PC-3 (cell line): Measurements from ENCODE around the gene GJB5. TPM values are rescaled to one million over a fixed set of nuclear protein-coding genes. Genes with fewer than 3 reads are reported as not detected.

Experiments
- ATAC-seq: fragments of 200-7000 bp; cut with Tn5 transposase; 2 replicates; pipeline ENCODE4 v1.9.1; 2020; ENCODE audit warnings: mild to moderate bottlenecking, moderate library complexity
- BruUV-seq: library from RNA; stranded (reverse); fragments of 400-500 nt; replicated peaks from 2 replicates; lab custom pipeline; 2021; lab: Mats Ljungman, UMichigan
- CTCF ChIA-PET: fragments of 300-600 bp; sonication (Branson Sonifier 250); formaldehyde crosslinking; loops from one replicate; lab custom pipeline; 2022; ENCODE audit warnings: antibody characterized with exemption; lab: Charles Lee
- POLR2A ChIA-PET: fragments of 300-600 bp; sonication (Branson Sonifier 250); formaldehyde crosslinking; loops from one replicate; lab custom pipeline; 2022; ENCODE audit warnings: antibody characterized with exemption; ENCODE audit not compliant: unreplicated experiment; lab: Charles Lee
- DNase-seq: peaks from one replicate; pipeline ENCODE4 v3.0.0-alpha.2; 2015
- H2AFZ ChIP-seq: fragments of 300-600 bp; sonication (generic); 2 replicates; pipeline ENCODE4 v1.6.0; 2016; ENCODE audit warnings: antibody characterized with exemption, low read length
- H3F3A ChIP-seq: fragments of 300-600 bp; sonication (generic); one replicate; pipeline ENCODE4 v1.6.0; 2017; ENCODE audit warnings: antibody characterized with exemption, low read length, control low read depth, mild to moderate bottlenecking; ENCODE audit not compliant: unreplicated experiment
- H3K27ac ChIP-seq: fragments of 300-600 bp; sonication (generic); 2 replicates; pipeline ENCODE4 v1.5.1; 2016; ENCODE audit warnings: mild to moderate bottlenecking, low read length
- H3K27me3 ChIP-seq: fragments of 300-600 bp; sonication (generic); 2 replicates; pipeline ENCODE4 v1.6.1; 2016; ENCODE audit warnings: low read length, mixed read lengths
- H3K36me3 ChIP-seq: fragments of 300-600 bp; sonication (generic); 2 replicates; pipeline ENCODE4 v1.6.1; 2016; ENCODE audit warnings: low read depth, mixed run types, low read length, mixed read lengths
- H3K4me1 ChIP-seq: fragments of 300-600 bp; sonication (generic); 2 replicates; pipeline ENCODE4 v1.5.1; 2016; ENCODE audit warnings: low read length; ENCODE audit not compliant: insufficient read depth
- H3K4me2 ChIP-seq: fragments of 300-600 bp; sonication (generic); 2 replicates; pipeline ENCODE4 v1.6.0; 2016; ENCODE audit warnings: low read length
- H3K4me3 ChIP-seq: fragments of 300-600 bp; sonication (generic); 2 replicates; pipeline ENCODE4 v1.5.1; 2016; ENCODE audit warnings: mild to moderate bottlenecking, low read length, mixed read lengths
- H3K79me2 ChIP-seq: fragments of 300-600 bp; sonication (generic); 2 replicates; pipeline ENCODE4 v1.6.1; 2017; ENCODE audit warnings: low read length, mixed read lengths
- H3K9ac ChIP-seq: fragments of 300-600 bp; sonication (generic); 2 replicates; pipeline ENCODE4 v1.6.0; 2016; ENCODE audit warnings: mild to moderate bottlenecking, low read length
- H3K9me2 ChIP-seq: fragments of 300-600 bp; sonication (generic); replicated peaks from 2 replicates; pipeline ENCODE4 v1.6.1; 2016; ENCODE audit warnings: mixed run types, low read length, mixed read lengths
- H3K9me3 ChIP-seq: fragments of 300-600 bp; sonication (generic); 2 replicates; pipeline ENCODE4 v1.6.1; 2016; ENCODE audit warnings: low read length, mixed read lengths
- H4K20me1 ChIP-seq: fragments of 300-600 bp; sonication (generic); 2 replicates; pipeline ENCODE4 v1.6.1; 2016; ENCODE audit warnings: low read length, mixed read lengths
- EZH2 ChIP-seq: fragments of 300-600 bp; sonication (generic); IDR thresholded peaks from one replicate; pipeline ENCODE4 v1.6.1; 2017; ENCODE audit warnings: antibody characterized with exemption, mild to moderate bottlenecking, low read length; ENCODE audit not compliant: unreplicated experiment
- EZH2phosphoT487 ChIP-seq: fragments of 300-600 bp; sonication (generic); IDR thresholded peaks from 2 replicates; pipeline ENCODE4 v1.6.1; 2018; ENCODE audit warnings: mild to moderate bottlenecking, antibody characterized with exemption, low read length, borderline replicate concordance
- intact Hi-C: fragments of 100-400 bp; cut with micrococcal nuclease; formaldehyde crosslinking; loops from 2 replicates; pipeline ENCODE4 v1.9.0; 2023
- total RNA-seq: library from RNA; depleted of rRNA; stranded (reverse); fragments of >200 nt; gene quantifications from 2 replicates; pipeline ENCODE4 v1.2.3, GENCODE V29; 2014
- TF ChIP-seq, protein P1 (sequence below): fragments of 300-600 bp; sonication (generic); conservative IDR thresholded peaks from 2 replicates; pipeline ENCODE4 v1.5.1; 2017; ENCODE audit warnings: antibody characterized with exemption, low read depth, mild to moderate bottlenecking, low read length

GJB5 gene
- total RNA-seq, 1 experiment from 2014 or later: 7.2 TPM

DNA sequence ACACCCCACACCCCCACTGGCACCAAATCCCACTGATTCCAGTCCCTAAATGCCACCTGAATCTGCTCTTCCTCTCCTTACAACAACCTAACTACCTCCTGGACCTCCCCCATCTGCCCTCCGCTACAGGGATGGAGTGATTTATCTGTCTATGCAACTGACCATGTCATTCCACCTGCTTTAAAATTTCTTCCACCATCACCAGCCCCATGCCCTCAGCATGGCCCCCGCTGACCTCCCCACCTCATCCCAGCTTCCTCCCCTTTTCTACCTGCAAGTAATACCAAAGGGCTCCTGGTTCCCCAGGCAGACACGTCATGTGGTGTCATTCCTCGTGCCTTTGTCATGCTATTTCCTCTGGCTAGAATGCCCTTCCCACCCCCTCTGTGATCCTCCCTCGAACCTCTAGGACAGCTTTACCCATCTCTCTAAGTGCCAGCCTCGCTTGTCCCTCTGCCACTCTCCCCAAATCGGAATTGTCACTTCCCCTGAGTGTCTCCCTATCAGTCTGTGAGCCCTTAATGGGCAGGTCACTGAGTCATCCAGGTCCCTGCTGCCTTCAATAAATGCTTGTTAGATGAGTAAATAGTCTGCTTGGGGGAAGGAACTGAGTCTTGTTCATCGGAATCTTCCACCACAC is 8.4 kb downstream of the GJB5 start:
- peak overlapping the region; percentile 20 for H2AFZ ChIP-seq
- H3K27me3 ChIP-seq: no peaks in the 10 kb centered on the region
- DNase-seq (peak; percentile 96), ATAC-seq (peak; percentile 86)
- intact Hi-C loops: loop anchor here (1.0 to 2.0 kb wide), 2 partner anchors 10 to 16 kb away; no protein-coding TSS in a partner anchor
- no TSS peak for BruUV-seq
- peak overlapping the region; percentile 96 for H3K27ac ChIP-seq
- no peaks in the 10 kb centered on the region for H3K9me3 ChIP-seq
- no peaks in the 10 kb centered on the region for H3K79me2 ChIP-seq
- peak overlapping the region; percentile 51; the same call in 1 of the 2 replicates for H3K4me3 ChIP-seq
- peaks cover 36% of the 10 kb centered on the region for H3K4me1 ChIP-seq
- POLR2A ChIA-PET: interaction anchor here (0.6 kb wide), 1 partner anchor 16 kb away, joined by 3 read pairs; no protein-coding TSS in a partner anchor
- peak overlapping the region; percentile 61 for H3K9ac ChIP-seq
- H3F3A ChIP-seq: no peaks in the 10 kb centered on the region
- H3K4me2 ChIP-seq: peak overlapping the region; percentile 82
- CTCF ChIA-PET: interaction anchor here (0.8 to 1.0 kb wide), 3 partner anchors 18 to 89 kb away, joined by 3 to 5 read pairs (median 3); partner anchors contain the start of gene GJB3
- H3K36me3 ChIP-seq: no peaks in the 10 kb centered on the region
- H4K20me1 ChIP-seq: no peaks in the 10 kb centered on the region
- H3K9me2 ChIP-seq: no peaks in the 10 kb centered on the region
- TF ChIP-seq, protein P1, sequence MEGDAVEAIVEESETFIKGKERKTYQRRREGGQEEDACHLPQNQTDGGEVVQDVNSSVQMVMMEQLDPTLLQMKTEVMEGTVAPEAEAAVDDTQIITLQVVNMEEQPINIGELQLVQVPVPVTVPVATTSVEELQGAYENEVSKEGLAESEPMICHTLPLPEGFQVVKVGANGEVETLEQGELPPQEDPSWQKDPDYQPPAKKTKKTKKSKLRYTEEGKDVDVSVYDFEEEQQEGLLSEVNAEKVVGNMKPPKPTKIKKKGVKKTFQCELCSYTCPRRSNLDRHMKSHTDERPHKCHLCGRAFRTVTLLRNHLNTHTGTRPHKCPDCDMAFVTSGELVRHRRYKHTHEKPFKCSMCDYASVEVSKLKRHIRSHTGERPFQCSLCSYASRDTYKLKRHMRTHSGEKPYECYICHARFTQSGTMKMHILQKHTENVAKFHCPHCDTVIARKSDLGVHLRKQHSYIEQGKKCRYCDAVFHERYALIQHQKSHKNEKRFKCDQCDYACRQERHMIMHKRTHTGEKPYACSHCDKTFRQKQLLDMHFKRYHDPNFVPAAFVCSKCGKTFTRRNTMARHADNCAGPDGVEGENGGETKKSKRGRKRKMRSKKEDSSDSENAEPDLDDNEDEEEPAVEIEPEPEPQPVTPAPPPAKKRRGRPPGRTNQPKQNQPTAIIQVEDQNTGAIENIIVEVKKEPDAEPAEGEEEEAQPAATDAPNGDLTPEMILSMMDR: no peak
- no peak for TF ChIP-seq EZH2
- no peak for TF ChIP-seq EZH2phosphoT487

DNA sequence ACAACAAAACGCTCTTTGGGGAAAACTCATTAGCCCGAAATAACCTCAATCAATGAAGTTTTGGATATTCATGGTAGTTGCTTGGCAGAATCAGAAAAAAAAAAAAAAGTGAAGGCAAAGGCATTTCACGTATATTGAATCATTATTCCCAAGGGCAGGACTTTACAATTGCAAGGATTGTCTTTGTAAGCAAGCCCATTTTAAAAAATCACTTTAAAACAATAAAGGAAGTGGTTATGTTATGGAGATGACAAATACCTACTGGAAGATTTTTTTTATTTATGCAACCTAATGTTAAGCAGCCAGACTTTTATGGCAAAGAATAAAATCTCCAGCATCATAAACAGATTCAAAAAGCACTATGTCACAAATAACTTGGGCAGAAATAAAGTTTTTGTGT is 14.0 kb downstream of the GJB5 start:
- Histone ChIP-seq H3K36me3 (no peaks in the 10 kb centered on the region), H3K4me3 (no peak overlapping the region), H3K9me2 (no peaks in the 10 kb centered on the region), H2AFZ (no peak overlapping the region), H3K27me3 (no peaks in the 10 kb centered on the region), H3K4me2 (0 out of 2 replicates have a peak overlapping the region, but pooled peaks have one; percentile 2), H3K27ac (no peak overlapping the region), H3K4me1 (peaks cover 16% of the 10 kb centered on the region), H3K9ac (no peak overlapping the region), H3K9me3 (no peaks in the 10 kb centered on the region), H3F3A (no peaks in the 10 kb centered on the region), H4K20me1 (no peaks in the 10 kb centered on the region), H3K79me2 (no peaks in the 10 kb centered on the region)
- CTCF ChIA-PET: no interaction called here
- intact Hi-C loops: no loop called here
- ATAC-seq (peak; percentile 72), DNase-seq (peak; percentile 23)
- POLR2A ChIA-PET: no interaction called here
- BruUV-seq: no TSS peak
- TF ChIP-seq, protein P1: no peak

DNA sequence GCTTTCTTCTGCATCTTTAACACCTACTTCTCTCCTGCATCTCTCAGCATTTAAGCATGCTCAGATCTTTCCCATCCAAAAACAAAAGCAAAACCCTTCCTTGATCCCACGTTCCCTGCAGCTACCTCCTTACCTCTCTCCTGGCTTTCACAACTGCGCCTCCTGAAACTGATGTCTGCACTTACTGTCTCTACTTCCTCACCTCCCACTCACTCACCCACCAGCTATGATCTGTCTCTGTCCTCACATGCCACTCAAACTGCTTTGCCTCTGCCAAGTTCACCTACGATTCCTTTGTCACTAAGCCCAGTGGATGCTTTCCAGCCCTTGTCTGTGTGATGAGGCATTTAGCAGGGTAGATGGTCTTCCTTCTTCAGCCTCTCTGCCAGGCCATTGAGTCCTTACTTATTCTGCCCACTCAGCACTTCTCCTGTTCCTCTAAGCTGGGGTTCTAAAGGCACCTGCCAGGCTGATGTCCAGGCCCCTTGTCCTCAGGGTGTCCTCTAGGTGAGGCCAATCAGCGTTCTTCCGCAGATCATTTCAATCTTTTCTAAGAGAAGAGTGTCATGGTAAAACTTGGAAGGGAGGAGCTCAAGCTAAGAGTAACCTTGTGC is 16.2 kb downstream of the GJB5 start:
- H3K4me3 ChIP-seq: no peak overlapping the region
- no peak overlapping the region for H3K9ac ChIP-seq
- POLR2A ChIA-PET: interaction anchor here (0.6 kb wide), 1 partner anchor 214 kb away, joined by 3 read pairs; the partner anchor contains the start of gene TMEM35B
- TF ChIP-seq EZH2phosphoT487 (no peak), EZH2 (no peak)
- TF ChIP-seq, protein P1: no peak
- H3K9me3 ChIP-seq: no peaks in the 10 kb centered on the region
- H3K9me2 ChIP-seq: no peaks in the 10 kb centered on the region
- H4K20me1 ChIP-seq: no peaks in the 10 kb centered on the region
- H3K36me3 ChIP-seq: no peaks in the 10 kb centered on the region
- no TSS peak for BruUV-seq
- H3K27me3 ChIP-seq: no peaks in the 10 kb centered on the region
- no peaks in the 10 kb centered on the region for H3K79me2 ChIP-seq
- no peak for DNase-seq
- no peak overlapping the region for H3K27ac ChIP-seq
- CTCF ChIA-PET: no interaction called here
- intact Hi-C loops: no loop called here
- H3K4me2 ChIP-seq: no peak overlapping the region
- peaks cover 7% of the 10 kb centered on the region for H3K4me1 ChIP-seq
- ATAC-seq: no peak
- H2AFZ ChIP-seq: no peak overlapping the region
- no peaks in the 10 kb centered on the region for H3F3A ChIP-seq
